NCI-H2196 treated with DMSO at 0.1 percent for 48 hours (cell line): ENCODE data around the gene ZEB1.
"Not testable (repeated sequence)": the region's sequence is repeated elsewhere in the genome, so short reads cannot be mapped to it uniquely, and the experiment has no call there.

Source experiments
- DNase-seq: peaks from one replicate; lab custom pipeline; 2025; ENCODE audit not compliant: unreplicated experiment; lab: John Stamatoyannopoulos, UW

Gene ZEB1

GRCh38 chr10:31419394-31420063, 100.5 kb downstream of the ZEB1 start:
- DNase-seq: no peak

DNA sequence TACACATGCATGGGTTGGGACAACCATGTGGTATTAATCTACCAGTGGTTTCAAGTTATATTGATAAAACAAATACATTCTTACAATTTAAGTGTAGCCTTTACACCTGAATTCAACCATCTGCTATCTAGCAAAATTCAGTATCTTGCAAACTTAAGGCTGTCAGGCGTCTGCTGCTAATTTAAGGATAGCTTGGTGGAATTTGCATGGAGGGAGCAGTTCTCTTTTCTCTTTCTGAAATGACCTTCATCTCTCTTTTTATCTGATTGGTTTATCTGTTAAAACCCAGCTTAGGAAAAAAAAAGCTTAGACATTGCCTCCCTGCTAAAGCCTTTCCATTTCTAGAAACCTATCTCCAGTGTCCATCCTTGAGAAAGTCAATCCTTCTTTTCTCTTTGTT, 102.3 kb downstream of the ZEB1 start:
- no peak for DNase-seq

DNA sequence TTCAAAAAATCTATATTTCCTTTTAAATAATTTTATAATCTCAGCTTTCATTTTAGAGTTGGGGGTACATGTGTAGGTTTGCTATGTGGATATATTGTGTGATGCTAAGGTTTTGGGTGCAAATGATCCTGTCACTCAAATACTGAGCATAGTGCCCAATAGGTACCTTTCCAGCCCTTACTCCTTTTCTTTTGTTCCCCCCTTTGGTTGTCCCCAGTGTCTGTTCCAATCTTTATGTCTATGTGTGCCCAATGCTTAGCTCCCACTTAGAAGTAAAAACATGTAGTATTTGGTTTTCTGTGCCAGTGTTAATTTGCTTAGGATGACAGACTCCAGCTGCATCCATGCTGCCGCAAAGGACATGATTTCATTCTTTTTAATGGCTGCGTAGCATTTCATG, 103.6 kb downstream of the ZEB1 start:
- DNase-seq: no peak

DNA sequence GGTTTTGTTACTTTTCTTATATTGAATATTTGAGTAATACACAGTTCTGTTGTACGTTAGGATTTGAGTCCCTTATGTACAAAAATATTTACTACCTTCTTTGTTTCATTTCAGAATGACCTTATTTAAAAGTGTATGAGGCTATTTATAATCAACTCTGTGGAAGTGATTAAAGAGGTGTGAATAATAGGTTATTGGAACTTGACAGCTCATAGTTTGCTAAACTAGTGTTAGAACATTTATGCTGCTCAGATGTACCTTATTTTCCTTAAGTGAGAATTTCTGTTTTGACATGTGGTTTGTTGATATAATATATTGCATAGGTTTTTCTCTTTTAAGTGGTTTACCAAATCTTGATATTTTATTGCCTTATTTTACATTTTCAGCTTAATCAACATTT, 105.5 kb downstream of the ZEB1 start:
- DNase-seq: no peak

DNA sequence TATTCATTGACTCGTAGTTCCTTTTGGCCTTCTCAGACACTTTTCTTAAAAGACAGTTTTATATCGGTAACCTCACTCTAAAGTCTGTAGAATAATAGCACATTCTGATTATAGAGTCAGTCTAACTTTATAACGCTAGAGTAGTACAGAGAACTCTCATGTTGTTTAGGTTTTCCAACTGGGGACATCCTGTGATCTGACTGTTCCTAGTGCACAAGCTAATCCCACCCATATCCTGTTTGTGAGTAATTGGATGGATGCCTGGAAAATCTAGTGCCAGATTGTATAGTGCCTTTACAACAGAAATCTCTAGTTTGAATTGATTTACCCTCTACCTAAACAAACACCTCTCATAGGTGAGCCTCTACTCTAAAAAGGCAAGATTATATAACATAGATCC, 107.4 kb downstream of the ZEB1 start:
- no peak for DNase-seq

DNA sequence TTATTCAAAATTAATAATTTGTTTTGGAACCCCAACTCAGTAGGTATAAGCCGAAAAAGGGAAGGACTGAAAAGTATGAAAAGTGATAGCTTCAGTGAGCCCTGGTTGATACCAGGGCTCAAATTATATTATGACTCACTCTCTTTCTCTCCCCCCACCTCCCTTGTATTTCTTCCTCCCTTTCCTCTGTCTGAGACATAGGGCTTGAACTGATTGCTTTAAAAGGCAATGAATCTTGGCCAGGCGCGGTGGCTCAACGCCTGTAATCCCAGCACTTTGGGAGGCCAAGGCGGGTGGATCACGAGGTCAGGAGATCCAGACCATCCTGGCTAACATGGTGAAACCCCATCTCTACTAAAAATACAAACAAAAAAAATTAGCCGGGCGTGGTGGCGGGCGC, 108.3 kb downstream of the ZEB1 start:
- DNase-seq: not testable (repeated sequence)

- not testable (repeated sequence) for DNase-seq
Observed at GRCh38 chr10:31428499-31428898, 109.5 kb downstream of the ZEB1 start.

DNA sequence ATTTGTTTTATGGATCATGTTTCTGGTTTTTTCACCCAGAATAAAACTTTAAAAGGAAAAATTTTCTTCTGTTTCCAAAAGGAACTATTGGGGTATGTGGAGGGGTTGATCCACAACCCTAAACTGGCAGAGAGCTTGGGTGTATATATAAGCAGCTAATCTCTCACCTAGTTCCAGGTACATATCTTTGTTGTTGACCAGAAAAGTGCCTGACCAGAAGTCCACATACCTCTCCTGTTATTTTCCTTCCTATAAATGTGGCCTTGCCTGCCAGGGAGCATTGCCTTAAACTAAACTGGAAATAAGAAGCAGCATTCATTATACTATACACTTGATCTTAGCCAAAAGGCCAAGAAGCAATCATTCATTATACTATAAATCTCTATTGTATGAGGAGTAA, 112.0 kb downstream of the ZEB1 start:
- no peak for DNase-seq

DNA sequence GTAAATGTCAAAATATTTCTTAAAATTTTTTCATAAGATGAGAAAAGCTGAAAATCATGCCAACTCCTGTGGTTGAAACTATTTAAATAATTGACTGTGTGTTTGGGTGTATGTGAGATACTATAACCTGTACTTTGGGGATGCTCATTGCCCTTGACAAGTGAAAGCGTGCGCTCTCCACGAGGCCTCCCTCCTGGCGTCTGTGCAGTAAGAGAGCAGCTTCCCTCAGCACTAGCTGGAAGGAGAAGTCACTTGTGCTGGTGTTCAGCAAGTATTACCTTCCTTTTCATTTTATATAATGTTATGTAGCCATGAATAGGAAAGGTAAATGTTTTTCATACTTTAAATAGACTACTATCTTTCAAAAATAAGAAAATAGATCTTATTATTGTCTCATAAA, 118.9 kb downstream of the ZEB1 start:
- DNase-seq: no peak

- DNase-seq: no peak
Observed at GRCh38 chr10:31451766-31452165, 132.8 kb downstream of the ZEB1 start.

- no peak for DNase-seq
Observed at GRCh38 chr10:31456468-31456867, 137.5 kb downstream of the ZEB1 start.

DNA sequence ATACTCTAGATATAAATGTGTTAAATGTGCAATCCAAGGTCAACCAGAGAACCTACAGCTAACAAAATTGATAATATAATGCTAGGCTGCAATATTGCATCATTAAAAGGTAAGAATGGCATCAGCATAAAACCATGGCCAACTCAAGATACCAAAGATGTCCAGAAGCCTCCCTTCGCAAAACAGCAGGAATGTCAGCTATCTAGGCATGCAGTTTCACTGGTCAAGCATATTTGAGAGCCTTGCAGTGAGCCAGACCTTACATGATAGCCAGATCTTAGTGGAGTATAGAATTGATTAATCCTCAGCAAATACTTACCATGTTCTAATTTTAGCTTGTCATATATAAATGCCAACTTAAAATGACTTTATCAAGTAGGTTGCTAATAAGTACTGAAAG, 138.8 kb downstream of the ZEB1 start:
- no peak for DNase-seq

- no peak for DNase-seq
Observed at GRCh38 chr10:31458974-31459373, 140.0 kb downstream of the ZEB1 start.

GRCh38 chr10:31460242-31460641, 141.2 kb downstream of the ZEB1 start:
- no peak for DNase-seq

DNA sequence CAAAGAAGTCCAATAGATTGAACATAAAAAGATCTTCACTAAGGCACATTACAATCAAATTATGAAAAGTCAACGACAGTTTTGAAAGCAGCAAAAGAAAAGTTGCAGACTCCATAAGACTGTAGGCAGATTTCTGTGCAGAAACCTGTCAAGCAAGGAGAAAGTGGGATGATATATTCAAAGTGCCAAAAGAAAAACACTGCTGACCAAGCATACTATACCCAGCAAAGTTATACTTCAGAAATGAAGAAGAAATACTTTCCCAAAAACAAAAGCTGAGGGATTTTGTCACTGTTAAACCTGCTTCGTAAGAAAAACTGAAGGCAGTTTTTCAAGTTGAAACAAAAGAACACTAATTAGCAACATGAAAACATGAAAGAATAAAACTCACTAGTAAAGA, 145.5 kb downstream of the ZEB1 start:
- DNase-seq: no peak

GRCh38 chr10:31466313-31466712, 147.3 kb downstream of the ZEB1 start:
- DNase-seq: no peak

GRCh38 chr10:31467791-31468535, 148.9 kb downstream of the ZEB1 start:
- DNase-seq: no peak

GRCh38 chr10:31468536-31468859, 149.5 kb downstream of the ZEB1 start:
- DNase-seq: no peak

GRCh38 chr10:31475519-31475918, 156.5 kb downstream of the ZEB1 start:
- DNase-seq: no peak

DNA sequence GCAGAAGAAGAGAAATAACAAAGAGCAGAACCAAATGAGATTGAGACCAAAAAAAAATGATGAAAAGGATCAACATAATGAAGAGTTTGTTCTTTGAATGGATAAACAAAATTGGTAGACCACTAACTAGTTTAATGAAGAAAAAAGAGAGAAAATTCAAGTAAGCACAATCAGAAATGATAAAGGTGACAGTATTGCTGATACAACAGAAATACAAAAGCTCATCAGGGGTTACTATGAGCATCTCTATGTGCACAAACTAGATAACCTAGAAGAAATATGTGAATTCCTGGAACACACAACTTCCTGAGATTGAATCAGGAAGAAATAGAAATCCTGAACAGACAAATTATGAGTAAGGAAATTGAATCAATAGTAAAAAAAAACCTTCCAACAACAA, 157.1 kb downstream of the ZEB1 start:
- no peak for DNase-seq

- DNase-seq: no peak
Observed at GRCh38 chr10:31477584-31477983, 158.6 kb downstream of the ZEB1 start.

- no peak for DNase-seq
Observed at GRCh38 chr10:31479752-31480151, 160.7 kb downstream of the ZEB1 start.

- DNase-seq: no peak
Observed at GRCh38 chr10:31483546-31483945, 164.5 kb downstream of the ZEB1 start.
